Jurkat, Clone E6-1 (cell line): Measurements from ENCODE around the gene NEU4.
"Not testable (repeated sequence)": the region's sequence is repeated elsewhere in the genome, so short reads cannot be mapped to it uniquely, and the experiment has no call there.

Experiments
- DNase-seq: peaks from one replicate; pipeline ENCODE4 v3.0.0-alpha.2; 2011; ENCODE audit warnings: low read depth, low spot score
- H3K4me3 ChIP-seq: 2 replicates; pipeline ENCODE4 v1.5.1; 2011; ENCODE audit warnings: mild to moderate bottlenecking, low read length, control low read depth, moderate library complexity

The NEU4 gene

DNA sequence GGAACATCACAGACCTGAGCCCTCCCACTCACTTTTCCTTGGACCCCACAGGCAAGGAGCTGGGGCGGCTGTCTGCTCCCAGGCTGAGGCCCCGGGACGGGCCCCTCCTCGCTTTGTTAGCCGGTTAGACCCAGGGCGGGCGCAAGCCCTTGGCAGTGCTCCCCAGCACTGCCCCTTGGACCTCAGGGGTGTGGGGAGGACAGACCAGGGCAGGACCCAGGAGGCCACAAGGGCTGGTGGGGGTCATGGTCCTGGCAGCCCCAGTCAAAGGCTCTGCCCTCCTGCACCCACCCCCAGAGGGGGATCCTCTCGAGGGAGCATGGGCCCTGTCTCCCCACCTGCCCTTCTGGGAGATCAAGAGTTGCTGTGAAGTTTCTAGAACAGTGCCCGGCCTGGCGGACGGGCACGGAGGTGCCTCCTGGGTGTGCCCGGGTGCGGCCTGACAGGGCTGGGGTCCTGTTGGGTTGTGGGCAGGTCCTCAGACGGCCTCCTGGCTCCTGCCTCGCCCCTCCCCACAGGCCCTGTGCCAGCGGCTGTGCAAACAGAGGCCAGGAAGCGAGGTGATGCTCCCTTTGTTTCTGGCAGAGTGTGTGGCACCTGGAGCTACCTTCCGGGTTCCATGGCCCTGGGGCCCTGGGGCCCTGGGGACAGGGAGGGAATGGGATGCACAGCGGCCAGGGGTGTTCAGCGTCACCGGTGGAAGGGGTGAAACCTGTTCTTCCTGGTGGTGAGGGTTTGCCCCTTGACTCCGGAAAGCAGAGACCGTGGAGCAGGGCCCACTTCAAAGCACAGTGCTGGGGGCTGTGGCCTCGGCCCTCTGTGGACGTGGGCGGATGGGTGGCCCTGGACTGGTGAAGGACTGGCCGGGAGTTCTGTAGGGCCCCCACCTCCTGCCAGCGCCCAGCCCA lies 35.2 kb upstream of the NEU4 start:
- no peak for DNase-seq

DNA sequence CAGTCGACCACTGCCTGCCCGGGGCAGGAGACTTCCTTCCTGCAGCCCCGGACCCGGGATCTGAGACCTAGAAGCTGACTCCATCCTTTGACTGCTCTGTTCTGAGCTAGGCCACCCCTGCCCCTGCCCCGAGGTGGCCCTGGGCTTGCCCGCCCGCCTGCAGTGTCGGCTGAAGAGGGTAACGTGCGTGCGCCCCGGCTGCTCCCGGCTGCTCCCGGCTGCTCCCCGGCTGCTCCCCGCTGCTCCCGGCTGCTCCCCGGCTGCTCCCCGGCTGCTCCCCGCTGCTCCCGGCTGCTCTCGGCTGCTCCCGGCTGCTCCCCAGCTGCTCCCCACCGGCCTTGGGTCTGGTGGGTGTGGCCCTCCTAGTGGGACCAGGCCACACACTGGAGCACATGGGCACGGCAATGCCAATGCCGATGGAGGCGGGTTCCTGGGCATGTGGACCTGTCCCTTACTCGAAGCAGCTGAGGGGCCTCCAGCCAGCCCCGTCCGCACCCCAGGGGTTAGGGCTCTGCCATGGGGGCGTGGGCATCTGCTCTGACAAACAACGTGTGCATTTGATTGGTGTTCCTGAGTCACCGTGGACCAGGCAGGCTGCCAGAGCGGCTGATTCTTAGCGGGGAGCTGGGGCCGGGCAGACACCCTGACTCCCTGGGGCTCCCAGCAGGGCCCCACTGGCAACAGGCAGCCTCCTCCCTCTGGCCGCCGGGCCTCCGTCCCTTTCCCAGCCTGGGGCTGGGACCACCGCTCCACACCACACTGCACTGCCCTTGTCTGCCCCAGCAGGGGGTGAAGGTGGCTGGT lies 34.4 kb upstream of the NEU4 start:
- H3K4me3 ChIP-seq = no peak overlapping the region
- no peak for DNase-seq

More for the DNA sequence above, 35.2 kb upstream of the NEU4 start:
- no peak overlapping the region for H3K4me3 ChIP-seq

DNA sequence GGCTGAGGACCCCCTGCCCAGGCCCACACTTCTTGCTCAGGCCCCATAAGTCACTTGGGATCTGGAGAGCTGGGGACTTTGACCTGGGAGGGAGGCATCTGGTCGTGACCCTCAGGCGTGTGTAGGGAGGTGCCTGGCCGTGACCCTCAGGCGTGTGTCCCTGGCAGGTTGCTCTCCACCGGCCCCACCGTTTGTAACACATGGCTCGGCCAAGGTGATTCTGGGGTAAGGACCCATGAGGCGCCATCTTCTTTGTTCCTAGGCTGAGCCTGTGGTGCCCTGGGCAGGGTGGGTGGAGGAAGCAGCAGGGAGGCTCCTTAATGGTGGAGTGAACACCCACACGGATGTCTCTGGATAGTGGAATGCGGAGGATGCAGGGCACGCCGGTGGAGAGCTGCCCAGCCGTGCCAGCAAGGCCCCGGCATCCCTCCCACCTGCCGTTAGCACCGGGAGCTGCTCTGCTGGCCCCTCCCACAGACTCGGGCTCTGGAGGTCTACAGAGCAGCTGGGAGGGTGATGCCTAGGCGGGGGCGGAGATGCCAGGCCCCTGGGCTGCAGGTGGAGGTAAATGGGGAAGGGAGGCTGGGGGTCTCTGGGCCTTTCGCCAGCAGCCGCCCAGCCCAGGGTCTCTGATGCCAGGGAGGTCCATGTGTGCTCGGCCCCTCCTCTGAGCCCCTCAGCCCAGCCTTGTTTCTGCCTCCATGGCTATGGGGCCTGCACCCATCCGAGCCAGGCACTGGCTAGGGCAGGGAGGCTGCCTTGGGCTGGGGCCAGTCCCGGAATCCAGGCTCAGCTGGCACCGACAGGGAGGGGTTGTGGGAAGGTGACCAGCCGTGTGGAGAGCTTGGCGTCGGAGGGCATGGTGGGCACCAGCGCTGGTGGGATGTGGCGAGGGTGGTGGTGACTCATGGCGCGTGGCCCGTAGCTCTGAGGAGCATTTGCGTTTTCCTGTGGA lies 33.5 kb upstream of the NEU4 start:
- DNase-seq = no peak
- no peak overlapping the region for H3K4me3 ChIP-seq

DNA sequence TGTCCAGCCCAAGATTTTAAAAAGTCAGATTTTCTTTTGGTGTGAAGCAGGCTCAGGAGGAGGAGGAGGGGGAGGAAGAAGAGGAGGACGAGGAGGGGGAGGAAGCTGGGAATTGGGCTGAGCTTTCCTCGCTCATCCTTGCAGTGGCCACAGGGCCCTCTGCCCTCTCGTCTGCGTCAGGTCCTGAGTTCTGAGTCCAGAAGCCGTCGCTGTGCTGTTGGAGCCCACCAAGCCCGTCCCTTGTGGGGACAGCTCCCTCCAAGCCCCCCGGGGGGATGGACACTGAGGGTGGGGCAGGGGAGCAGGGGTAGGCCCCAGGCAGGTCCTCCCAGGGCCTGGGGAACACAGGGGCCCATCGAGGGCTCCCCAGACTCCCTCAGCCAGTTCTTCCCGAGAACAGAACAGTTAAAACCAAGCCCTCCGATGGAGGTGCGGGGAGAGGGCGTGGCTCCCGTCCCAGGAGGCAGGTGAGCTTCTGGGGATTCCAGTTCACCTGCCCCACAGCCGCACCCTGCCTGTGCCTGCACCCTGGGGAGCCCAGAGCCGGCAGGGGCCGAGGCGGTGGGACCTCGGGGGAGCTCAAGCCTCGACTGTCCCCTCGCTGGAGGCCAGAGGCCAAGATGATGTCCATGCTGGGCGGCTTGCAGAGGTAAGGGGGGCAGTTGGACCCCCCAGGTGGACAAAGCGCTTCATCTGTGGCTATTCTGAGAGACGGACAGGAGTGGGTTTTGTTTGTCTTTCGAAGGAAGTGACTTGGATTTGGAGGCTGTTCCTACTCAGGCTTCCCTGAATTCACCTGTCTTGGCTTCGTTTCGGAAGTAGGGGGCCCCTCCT lies 32.4 kb upstream of the NEU4 start, which contains the start of gene GAL3ST2:
TSS of gene GAL3ST2 (plus strand) at position 487 of the 834 bp plus-strand sequence. CDS start at position 621, 134 bp downstream.
- DNase-seq = no peak
- H3K4me3 ChIP-seq = no peak within 1 kb of the TSS

DNA sequence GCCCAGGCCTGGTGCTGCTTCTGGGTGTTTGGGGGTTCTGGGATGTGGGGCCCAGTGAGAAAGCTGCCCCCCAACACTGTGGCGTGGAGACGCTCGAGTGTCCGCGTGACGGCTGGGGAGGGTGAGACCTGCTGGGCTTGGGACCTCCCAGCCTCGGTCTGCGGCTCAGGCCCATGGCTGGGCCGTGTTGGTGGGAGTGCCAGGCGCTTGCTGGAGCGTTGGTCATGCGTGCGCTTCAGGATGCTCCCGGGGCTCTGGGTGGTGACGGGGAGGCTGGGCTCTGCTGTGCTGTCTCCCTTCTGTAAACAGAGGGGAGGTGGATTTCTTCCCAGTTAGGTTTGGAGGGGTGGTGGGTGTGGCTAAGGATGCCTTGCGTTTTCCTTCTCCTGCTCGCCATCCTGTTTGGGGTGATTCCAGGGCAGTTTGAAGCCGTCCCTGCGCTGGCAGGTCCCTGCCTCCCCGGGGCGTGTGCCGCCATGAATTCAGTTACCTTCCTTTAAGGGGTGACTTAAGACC lies 31.8 kb upstream of the NEU4 start:
- no peak for DNase-seq
- H3K4me3 ChIP-seq = no peak overlapping the region

DNA sequence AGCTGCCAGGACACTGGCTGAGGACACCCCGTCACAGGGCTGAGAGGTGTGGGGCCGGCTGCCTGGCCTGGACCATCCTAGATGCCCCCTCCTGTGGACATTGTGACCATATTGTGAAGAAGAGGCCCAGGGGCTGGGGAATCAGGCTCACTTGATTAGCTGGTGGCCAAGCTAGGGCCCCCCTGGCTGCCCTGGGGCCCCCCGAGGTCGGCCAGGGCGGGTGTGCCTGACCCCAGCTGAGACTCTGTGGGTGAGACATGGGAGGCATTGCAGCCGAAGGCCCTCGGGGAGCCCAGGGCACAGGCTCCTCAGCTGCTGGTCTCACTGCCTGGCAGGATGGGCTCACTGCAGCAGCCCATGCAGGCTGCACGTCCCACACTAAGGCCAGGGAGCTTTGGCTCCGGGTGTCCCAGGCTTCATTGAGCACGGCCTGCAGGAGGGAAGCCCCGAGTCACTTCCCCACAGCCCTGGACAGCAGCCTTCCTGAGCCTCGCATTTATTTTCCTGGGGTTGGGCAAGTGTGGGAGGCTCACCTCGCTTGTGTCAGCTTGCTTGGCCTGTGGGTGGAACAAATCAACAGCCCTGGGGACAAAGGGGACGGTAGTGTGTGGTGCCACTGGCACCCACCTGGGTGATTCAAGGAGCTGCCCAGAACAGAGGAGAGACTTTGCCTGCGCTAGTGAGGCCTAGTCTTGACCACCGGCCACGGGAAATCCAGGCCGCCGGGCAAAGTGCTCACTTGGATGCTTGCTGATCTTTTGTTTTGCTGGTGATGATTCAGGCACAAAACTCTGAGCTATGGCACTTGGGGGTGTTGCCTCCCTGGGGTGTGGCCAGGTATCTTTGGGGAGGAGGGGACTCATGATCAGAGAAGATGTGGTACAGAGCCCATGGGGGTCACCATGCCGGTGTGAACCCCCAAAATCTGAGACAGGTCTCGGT lies 31.0 kb upstream of the NEU4 start:
- DNase-seq = no peak
- H3K4me3 ChIP-seq = no peak overlapping the region

DNA sequence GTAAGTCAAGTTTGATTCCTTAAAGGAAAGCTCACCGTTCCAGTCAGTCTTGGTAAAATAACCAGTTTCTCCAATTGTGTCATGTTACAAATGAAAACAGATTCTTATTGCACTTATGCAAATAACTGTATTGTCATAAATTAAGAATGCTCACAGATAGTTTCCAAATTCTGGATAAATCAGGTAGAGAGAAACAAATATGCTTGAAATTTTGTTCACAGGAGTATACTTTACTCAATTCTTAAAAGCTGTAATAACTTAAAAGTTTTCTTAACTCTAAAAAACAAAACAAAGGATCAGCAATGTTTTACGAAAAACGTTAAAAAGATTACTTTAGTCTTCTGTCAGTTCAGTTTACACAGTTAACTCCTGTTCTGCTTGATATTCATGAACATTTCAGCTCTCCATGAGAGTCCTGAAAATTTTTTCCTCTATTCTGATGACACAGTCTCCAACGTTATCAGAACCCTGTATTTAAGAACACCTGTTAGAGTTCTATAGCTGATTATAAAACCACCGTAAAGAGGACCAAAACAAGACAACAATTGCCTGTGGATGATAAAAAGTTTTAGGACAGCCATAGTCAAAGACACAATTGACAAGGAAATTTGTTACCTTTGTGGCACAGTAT lies 27.9 kb upstream of the NEU4 start:
- H3K4me3 ChIP-seq = no peak overlapping the region
- no peak for DNase-seq

DNA sequence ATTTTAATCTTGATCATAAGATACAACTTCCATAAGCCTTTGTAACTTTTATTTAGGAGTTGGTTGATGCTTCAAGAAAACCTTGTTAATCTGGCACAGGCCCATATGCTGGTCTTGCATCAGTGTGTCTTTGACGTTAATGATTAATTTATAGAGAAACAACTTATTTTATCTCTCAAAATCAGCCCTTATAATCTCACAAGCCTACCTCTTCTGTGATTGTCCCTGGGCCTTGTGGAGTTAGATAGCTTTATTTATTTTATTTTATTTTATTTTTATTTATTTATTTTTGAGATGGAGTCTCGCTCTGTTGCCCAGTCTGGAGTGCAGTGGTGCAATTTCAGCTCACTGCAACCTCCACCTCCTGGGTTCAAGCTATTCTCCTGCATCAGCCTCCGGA lies 26.9 kb upstream of the NEU4 start:
- not testable (repeated sequence) for DNase-seq, H3K4me3 ChIP-seq

DNA sequence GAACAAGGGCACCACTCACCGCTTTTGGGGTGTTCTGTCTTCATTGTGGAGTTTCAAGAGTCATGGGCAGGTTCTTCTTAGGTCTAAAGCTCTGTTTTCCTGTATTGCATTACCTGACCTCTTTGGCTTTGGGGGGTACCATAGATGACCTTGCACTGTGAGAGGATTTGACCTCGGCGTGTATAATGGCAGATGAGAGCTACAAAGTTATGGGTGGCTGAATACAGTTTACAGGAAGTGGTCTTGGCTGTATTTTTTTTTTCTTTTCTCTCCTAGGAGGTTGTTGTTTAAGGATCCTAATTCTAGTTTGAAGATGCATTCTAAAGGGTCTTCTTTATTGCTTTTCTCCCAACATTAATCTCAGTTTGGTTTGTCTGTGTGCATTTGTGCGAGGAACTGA lies 20.9 kb upstream of the NEU4 start:
- H3K4me3 ChIP-seq = no peak overlapping the region
- no peak for DNase-seq

DNA sequence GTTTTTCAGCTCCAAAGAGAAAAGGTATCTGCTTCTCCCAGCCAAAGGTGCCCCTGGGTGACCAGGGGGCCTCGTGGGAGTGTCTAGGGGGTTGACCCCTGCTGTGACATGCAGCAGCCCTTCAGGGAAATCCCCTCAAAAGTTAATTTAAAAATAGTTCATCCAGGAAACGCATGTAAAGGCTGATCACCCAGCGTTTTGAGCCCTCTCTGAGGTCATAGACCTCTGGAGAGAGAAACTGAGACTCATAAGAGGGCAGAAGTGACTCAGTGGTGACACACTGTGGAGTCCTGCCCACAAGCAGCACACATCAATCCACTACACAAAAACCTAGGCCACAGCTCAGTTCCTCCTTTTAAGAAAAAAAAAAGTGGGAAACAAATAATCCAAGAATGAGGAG lies 20.4 kb upstream of the NEU4 start:
- DNase-seq = no peak
- no peak overlapping the region for H3K4me3 ChIP-seq

DNA sequence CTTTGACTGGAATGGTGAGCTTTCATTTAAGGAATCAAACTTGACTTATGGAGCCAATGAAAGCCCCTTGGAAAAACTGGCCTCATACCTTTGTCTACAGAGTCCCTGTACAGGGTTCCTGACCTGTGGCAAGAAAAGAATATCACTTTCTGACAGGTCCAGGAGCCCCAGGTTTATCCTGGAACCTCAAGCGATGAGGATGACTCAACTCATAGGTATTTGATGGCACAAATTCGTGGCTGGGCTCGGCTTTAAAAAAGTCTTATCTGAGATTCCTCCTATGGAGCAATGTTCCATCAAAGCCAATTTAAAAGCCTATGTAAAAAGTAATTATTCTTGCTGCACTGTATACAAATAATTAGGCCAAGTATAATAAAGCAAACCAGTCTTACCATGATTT lies 17.6 kb upstream of the NEU4 start:
- DNase-seq, H3K4me3 ChIP-seq: not testable (repeated sequence)

DNA sequence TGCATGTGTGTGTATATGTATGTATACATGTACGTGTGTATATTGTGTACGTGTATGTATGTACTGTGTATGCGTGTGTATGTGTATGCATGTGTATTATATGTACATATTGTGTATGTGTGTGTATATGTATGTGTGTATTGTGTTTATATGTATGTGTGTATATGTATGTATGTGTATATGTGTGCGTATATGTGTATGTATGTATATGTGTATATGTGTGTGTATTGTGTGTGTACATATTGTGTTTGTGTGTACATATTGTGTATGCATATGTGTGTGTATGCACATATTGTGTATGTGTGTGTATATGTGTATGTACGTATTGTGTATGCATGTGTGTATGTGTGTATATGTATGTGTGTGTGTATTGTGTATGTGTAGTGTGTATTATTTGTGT lies 15.6 kb upstream of the NEU4 start:
- H3K4me3 ChIP-seq = no peak overlapping the region

DNA sequence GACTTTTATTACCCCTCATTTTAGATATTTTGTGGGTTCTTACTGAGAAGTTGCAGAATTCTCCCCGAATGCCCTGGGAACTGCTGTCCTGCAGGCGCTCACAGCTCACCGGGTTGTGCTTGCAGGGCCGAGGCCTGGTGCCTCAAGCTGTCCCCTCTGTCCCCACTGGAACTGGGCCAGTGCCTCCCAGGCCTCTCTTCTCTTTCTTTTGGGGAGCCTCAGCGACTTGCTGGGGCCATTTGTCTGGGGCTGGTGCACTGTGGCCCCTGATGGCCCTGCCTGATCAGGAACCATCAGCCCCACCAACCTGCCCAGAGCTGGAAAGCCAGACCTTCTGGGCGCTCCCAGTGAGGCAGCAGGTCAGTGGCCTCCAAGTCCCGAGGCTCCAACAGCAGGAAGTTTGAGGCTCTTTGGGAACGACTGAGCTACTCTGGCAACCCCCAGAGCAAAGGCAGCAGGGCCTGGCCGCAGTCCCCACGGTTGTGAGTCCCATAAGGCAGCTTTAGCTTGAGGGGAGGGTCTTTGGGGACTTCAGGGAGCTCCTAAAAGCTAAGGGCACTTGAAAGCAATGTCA lies 14.7 kb upstream of the NEU4 start:
- H3K4me3 ChIP-seq = no peak overlapping the region
- no peak for DNase-seq

More for the DNA sequence above, 15.6 kb upstream of the NEU4 start:
- DNase-seq = no peak

DNA sequence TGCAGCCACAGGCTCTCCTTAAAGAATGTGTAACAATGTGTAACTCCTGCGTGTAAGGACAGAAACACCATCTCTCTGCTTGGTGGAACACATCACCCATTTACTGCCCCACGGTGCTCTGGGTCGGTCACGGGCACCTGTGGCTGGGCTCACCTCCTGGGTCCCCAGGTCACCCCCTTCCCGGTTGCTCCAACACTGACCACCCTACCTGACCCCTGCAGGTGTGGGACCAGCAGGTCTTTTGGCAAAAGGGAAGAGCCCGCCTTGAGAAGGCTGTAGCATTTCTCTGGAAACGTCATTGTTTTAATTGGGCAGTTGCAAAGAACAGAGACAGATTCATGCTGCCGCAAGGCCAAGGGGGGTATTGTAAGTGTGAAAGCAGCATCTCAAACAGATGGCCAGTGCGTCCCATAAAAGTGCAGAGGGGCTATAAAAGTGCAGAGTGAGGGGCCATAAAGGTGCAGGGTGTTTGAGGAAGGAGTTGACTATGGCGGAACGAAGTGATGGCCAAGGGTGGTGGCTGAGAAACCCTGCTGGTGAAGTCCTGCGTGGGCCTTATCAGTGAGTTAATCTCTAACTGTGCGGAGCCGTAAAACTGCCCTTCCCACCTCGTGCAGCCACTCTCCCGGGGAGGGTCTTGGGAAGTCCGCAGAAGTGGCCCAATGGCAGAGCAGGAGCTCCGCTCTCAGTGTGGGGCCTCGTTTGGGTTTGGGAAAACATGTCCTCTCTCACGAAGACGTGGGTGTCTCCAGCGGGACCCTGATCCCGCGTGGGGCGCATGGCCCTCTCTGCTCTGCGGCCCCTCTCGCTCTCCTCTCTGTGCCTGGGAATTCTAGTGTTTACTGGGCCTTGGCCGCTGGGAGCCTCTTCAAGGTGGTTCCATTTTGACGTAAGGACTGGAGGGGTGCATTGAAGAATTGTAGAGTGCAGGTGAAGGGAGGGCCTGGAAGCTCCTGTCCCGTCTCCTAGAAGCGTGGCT lies 13.7 kb upstream of the NEU4 start:
- H3K4me3 ChIP-seq = no peak overlapping the region
- DNase-seq = no peak

DNA sequence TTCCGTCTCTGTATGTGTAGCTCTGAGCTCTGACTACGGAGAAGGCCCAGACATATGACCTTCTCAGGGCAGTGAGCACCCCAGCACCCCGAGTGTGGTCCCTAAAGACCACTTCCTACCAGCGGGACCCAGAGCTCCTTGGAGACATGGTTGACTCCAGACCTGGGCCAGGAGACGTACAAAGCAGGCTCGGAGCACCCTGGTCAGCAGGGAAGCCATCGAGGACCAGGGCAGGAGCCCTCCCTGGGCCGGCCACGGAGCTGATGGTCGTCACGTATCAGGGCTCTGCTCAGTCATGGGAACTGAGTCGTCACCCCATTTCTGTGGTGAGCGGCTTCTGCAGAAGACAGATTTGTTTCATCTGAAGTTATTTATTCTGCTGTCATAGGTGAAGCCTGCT lies 12.8 kb upstream of the NEU4 start:
- no peak overlapping the region for H3K4me3 ChIP-seq
- DNase-seq = no peak
